Spleen (tissue), 7 donors: ENCODE results near the gene CCAR1.
"Not testable (repeated sequence)": the region's sequence is repeated elsewhere in the genome, so short reads cannot be mapped to it uniquely, and the experiment has no call there.

Experiments used
- CTCF ChIP-seq, 11 experiments: fragments of 200-600 bp in 7 of 11; fragments of 450-650 bp in 4 of 11; sonication (generic) in 4 of 11; IDR thresholded peaks in 8 of 11; conservative IDR thresholded peaks in 3 of 11; 1 replicate in 7 of 11; 2 replicates in 4 of 11; pipeline versions ENCODE4 v1.4.0 to v1.8.0; 2016 to 2021; ENCODE audit warnings: antibody characterized with exemption in 11 of 11, inconsistent platforms in 4 of 11, mild to moderate bottlenecking in 1 of 11
- POLR2AphosphoS5 ChIP-seq, 3 donors: sonication (generic); formaldehyde crosslinking; IDR thresholded peaks; one replicate each; pipeline ENCODE4 v1.5.1; 2017; ENCODE audit warnings: antibody characterized with exemption in 3 of 3
- donor health status: DM: no; HTN: no; CAD: no; lungs with moderate emphysema.
- donor health status: DM: no; HTN: no; CAD: no.
- donor health status: DM: no; HTN: no; CAD: no.

DNA sequence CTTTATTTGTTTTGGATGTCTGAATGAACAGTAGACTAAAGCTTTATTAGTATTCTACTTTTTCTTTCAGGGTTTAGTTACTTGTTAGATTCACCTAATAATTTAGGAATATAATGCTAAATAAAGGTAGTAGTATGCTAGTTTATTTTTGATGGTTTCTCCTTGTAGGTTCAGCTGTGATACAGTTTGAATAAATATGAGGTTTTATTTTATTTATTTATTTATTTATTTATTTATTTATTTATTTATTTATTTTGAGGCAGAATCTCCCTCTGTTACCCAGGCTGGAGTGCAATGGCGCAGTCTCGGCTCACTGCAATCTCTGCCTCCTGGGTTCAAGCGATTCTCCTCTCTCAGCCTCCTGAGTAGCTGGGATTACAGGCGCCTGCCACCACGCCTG, 19.6 kb downstream of the CCAR1 start:
- not testable (repeated sequence) for TF ChIP-seq CTCF (IDR thresholded peaks at IDR 0.05 in 8 of 11, conservative IDR thresholded peaks at IDR 0.05 in 3 of 11); POLR2AphosphoS5 (IDR thresholded peaks at IDR 0.05)
